SK-N-SH treated with all-trans-retinoic acid at 6 μM for 48 hours (cell line): Measurements from ENCODE around the gene SMDT1.
"Not testable (repeated sequence)": the region's sequence is repeated elsewhere in the genome, so short reads cannot be mapped to it uniquely, and the experiment has no call there.

ENCODE experiments used
- ATAC-seq: fragments of 200-7000 bp; cut with Tn5 transposase; 3 replicates; pipeline ENCODE4 v1.9.1; 2020; ENCODE audit warnings: mild to moderate bottlenecking, moderate library complexity
- ARNTL ChIP-seq: fragments of 450-650 bp; formaldehyde crosslinking; IDR thresholded peaks from 2 replicates; pipeline ENCODE4 v1.5.0; 2020; ENCODE audit warnings: low read depth, mild to moderate bottlenecking, moderate library complexity, borderline replicate concordance
- BACH2 ChIP-seq: fragments of 250-450 bp; sonication (Bioruptor Pico); IDR thresholded peaks from 2 replicates; pipeline ENCODE4 v1.9.0; 2021; ENCODE audit warnings: mild to moderate bottlenecking, borderline replicate concordance
- CSDC2 ChIP-seq: fragments of 250-450 bp; sonication (Bioruptor Pico); IDR thresholded peaks from 2 replicates; pipeline ENCODE4 v1.5.0; 2020; ENCODE audit warnings: mild to moderate bottlenecking, moderate library complexity
- ESRRG ChIP-seq: fragments of 250-450 bp; sonication (Bioruptor Pico); IDR thresholded peaks from 2 replicates; pipeline ENCODE4 v1.6.1; 2021; ENCODE audit warnings: mild to moderate bottlenecking
- GLIS3 ChIP-seq: fragments of 250-450 bp; sonication (Bioruptor Pico); IDR thresholded peaks from 2 replicates; pipeline ENCODE4 v1.5.0; 2020; ENCODE audit warnings: mild to moderate bottlenecking, moderate library complexity
- ISL1 ChIP-seq: fragments of 250-450 bp; sonication (Bioruptor Pico); IDR thresholded peaks from 2 replicates; pipeline ENCODE4 v2.1.2; 2022; ENCODE audit warnings: mild to moderate bottlenecking, moderate library complexity
- OSR1 ChIP-seq: fragments of 250-450 bp; sonication (Bioruptor Pico); IDR thresholded peaks from 2 replicates; pipeline ENCODE4 v1.8.0; 2022; ENCODE audit warnings: moderate library complexity, mild to moderate bottlenecking, inconsistent platforms
- PPARA ChIP-seq: fragments of 250-450 bp; sonication (Bioruptor Pico); IDR thresholded peaks from 2 replicates; pipeline ENCODE4 v1.5.0; 2020; ENCODE audit warnings: mild to moderate bottlenecking, borderline replicate concordance
- SNAI2 ChIP-seq: fragments of 250-450 bp; sonication (Bioruptor Pico); IDR thresholded peaks from 2 replicates; pipeline ENCODE4 v1.5.0; 2020; ENCODE audit warnings: mild to moderate bottlenecking, moderate library complexity
- TOX ChIP-seq: fragments of 250-450 bp; sonication (Bioruptor Pico); IDR thresholded peaks from 2 replicates; pipeline ENCODE4 v1.8.0; 2021; ENCODE audit warnings: mild to moderate bottlenecking, moderate library complexity, borderline replicate concordance
- ZC3H10 ChIP-seq: fragments of 250-450 bp; sonication (Bioruptor Pico); IDR thresholded peaks from 2 replicates; pipeline ENCODE4 v1.5.1; 2021; ENCODE audit warnings: mild to moderate bottlenecking, moderate library complexity
- ZFP3 ChIP-seq: fragments of 250-450 bp; sonication (Bioruptor Pico); IDR thresholded peaks from 2 replicates; pipeline ENCODE4 v1.5.0; 2020; ENCODE audit warnings: mild to moderate bottlenecking, moderate library complexity
- ZFP30 ChIP-seq: fragments of 450-650 bp; formaldehyde crosslinking; IDR thresholded peaks from 2 replicates; pipeline ENCODE4 v1.5.0; 2022; ENCODE audit warnings: mild to moderate bottlenecking, moderate library complexity
- ZNF70 ChIP-seq: fragments of 450-650 bp; formaldehyde crosslinking; IDR thresholded peaks from 2 replicates; pipeline ENCODE4 v1.5.0; 2020; ENCODE audit warnings: mild to moderate bottlenecking, moderate library complexity
- ZNF8 ChIP-seq: fragments of 450-650 bp; formaldehyde crosslinking; IDR thresholded peaks from 2 replicates; pipeline ENCODE4 v1.5.0; 2020; ENCODE audit warnings: mild to moderate bottlenecking, moderate library complexity
- TF ChIP-seq, protein P1 (sequence below): fragments of 250-450 bp; sonication (Bioruptor Pico); IDR thresholded peaks from 2 replicates; pipeline ENCODE4 v1.5.1; 2021; ENCODE audit warnings: mild to moderate bottlenecking, moderate library complexity
- TF ChIP-seq, protein P2 (sequence below): fragments of 250-450 bp; sonication (Bioruptor Pico); IDR thresholded peaks from 2 replicates; pipeline ENCODE4 v1.8.0; 2021; ENCODE audit warnings: low read depth, mild to moderate bottlenecking, moderate library complexity, borderline replicate concordance
- TF ChIP-seq, protein P3 (sequence below): fragments of 250-450 bp; sonication (Bioruptor Pico); IDR thresholded peaks from 2 replicates; pipeline ENCODE4 v1.5.0; 2020; ENCODE audit warnings: mild to moderate bottlenecking, moderate library complexity

The SMDT1 gene

DNA sequence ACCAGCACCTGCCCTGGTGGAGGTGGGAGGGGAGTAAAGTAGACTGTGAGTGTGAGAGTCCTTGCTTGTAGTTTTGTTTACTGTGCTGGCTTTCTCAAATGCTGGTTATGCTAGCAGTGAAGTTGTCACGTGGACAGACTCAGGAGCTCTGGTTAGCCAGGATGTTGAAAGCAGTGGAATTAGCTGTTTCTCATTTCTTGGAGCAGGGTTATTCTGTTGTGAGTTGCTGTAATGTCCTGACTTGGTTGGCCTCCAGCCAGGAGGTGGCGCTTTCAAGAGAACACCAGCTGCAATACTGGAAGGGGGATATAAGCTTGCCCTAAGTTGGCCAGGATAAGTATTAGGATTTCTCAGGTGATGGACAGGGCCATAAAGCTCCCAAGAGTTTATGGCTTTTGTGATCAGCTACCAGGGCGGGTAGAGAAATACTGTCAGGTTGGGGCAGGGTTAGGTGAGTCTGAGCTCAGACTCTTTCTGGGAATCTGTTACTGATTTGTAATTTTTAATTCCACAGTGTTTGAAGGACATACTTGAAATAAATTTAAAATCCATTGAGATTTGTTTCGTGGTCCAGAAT lies 37.4 kb downstream of the SMDT1 start:
- no peak for ATAC-seq
- no peak for TF ChIP-seq ZNF70 (CRISPR knock-in tag)

DNA sequence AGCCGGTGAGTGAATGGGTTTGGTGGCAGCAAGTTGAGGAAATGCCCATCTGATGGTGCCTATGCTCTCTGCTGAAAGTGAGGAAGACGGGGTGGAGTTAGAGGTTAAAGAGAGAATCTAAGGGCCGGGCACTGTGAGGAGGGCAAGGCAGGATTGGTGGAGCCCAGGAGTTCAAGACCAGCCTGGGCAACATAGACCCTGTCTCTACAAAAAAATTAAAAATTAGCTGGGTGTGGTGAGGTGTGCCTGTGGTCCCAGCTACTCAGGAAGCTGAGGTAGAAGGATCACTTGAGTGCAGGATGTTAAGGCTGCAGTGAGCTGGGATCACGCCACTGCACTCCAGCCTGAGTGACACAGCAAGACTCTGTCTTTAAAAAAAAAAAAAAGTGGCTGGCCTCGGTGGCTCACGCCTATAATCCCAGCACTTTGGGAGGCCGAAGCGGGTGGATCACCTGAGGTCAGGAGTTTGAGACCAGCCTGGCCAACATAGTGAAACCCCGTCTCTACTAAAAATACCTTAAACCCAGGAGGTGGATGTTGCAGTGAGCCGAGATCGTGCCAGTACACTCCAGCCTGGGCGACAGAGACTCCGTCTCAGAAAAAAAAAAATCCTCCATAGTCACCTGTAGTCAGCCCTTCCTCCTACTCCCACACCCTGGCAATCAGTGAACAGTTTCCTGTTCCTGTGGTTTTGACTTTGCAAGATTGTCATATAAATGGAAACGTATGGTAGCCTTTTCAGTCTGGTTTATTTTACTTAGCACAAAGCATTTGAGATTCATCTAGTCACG lies 40.9 kb downstream of the SMDT1 start:
- not testable (repeated sequence) for ATAC-seq

DNA sequence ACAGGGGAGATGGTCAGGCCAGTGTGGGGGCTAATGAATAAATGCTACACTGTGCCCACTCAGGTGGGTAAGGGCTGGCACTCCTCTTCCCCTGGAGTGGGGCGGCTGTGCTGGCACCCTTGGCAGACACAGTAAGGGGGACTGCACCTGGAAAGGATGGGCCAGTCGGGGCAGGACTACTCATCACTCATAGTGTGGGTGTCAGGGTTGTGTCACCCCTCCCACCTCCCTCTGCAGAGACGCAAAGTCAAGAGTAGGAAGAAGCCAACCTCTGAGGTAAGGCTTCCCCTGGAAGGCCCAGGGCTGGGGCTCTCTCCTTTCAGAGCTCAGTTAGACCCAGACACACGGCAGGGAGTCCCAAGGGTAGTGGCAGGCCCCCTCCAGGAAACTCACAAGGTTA lies 44.0 kb downstream of the SMDT1 start:
- not testable (repeated sequence) for ATAC-seq

DNA sequence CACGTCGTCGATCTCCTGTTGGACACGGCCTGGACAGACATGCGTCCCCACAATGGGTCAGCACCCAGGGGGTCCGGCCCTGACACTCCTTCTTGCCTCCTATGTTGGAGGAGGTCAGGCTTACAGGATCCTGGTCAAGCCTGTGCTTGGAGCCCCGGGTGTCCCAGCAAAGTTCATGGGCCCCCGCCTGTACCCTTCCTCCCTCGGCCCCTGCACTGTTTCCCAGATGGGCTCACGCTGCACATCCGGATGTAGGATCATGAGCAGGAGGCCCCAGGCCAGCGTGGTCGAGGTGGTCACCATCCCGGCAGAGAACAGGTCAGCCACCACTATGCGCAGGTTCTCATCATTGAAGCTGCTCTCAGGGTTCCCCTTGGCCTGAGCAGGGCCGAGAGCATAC lies 48.1 kb downstream of the SMDT1 start:
- TF ChIP-seq ZFP3 (CRISPR knock-in tag) (no peak), OSR1 (CRISPR knock-in tag) (no peak), TOX (CRISPR knock-in tag) (no peak), ZFP30 (CRISPR knock-in tag) (no peak), PPARA (CRISPR knock-in tag) (no peak), ARNTL (CRISPR knock-in tag) (no peak), CSDC2 (no peak), ZC3H10 (CRISPR knock-in tag) (no peak), ZNF70 (CRISPR knock-in tag) (no peak), SNAI2 (no peak), BACH2 (CRISPR knock-in tag) (no peak), ESRRG (CRISPR knock-in tag) (no peak), GLIS3 (CRISPR knock-in tag) (no peak), ZNF8 (CRISPR knock-in tag) (no peak), ISL1 (CRISPR knock-in tag) (no peak)
- TF ChIP-seq, protein P1, sequence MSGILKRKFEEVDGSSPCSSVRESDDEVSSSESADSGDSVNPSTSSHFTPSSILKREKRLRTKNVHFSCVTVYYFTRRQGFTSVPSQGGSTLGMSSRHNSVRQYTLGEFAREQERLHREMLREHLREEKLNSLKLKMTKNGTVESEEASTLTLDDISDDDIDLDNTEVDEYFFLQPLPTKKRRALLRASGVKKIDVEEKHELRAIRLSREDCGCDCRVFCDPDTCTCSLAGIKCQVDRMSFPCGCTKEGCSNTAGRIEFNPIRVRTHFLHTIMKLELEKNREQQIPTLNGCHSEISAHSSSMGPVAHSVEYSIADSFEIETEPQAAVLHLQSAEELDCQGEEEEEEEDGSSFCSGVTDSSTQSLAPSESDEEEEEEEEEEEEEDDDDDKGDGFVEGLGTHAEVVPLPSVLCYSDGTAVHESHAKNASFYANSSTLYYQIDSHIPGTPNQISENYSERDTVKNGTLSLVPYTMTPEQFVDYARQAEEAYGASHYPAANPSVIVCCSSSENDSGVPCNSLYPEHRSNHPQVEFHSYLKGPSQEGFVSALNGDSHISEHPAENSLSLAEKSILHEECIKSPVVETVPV (CRISPR knock-in tag), result no peak
- TF ChIP-seq, protein P2, sequence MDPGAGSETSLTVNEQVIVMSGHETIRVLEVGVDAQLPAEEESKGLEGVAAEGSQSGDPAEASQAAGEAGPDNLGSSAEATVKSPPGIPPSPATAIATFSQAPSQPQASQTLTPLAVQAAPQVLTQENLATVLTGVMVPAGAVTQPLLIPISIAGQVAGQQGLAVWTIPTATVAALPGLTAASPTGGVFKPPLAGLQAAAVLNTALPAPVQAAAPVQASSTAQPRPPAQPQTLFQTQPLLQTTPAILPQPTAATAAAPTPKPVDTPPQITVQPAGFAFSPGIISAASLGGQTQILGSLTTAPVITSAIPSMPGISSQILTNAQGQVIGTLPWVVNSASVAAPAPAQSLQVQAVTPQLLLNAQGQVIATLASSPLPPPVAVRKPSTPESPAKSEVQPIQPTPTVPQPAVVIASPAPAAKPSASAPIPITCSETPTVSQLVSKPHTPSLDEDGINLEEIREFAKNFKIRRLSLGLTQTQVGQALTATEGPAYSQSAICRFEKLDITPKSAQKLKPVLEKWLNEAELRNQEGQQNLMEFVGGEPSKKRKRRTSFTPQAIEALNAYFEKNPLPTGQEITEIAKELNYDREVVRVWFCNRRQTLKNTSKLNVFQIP, result no peak
- TF ChIP-seq, protein P3, sequence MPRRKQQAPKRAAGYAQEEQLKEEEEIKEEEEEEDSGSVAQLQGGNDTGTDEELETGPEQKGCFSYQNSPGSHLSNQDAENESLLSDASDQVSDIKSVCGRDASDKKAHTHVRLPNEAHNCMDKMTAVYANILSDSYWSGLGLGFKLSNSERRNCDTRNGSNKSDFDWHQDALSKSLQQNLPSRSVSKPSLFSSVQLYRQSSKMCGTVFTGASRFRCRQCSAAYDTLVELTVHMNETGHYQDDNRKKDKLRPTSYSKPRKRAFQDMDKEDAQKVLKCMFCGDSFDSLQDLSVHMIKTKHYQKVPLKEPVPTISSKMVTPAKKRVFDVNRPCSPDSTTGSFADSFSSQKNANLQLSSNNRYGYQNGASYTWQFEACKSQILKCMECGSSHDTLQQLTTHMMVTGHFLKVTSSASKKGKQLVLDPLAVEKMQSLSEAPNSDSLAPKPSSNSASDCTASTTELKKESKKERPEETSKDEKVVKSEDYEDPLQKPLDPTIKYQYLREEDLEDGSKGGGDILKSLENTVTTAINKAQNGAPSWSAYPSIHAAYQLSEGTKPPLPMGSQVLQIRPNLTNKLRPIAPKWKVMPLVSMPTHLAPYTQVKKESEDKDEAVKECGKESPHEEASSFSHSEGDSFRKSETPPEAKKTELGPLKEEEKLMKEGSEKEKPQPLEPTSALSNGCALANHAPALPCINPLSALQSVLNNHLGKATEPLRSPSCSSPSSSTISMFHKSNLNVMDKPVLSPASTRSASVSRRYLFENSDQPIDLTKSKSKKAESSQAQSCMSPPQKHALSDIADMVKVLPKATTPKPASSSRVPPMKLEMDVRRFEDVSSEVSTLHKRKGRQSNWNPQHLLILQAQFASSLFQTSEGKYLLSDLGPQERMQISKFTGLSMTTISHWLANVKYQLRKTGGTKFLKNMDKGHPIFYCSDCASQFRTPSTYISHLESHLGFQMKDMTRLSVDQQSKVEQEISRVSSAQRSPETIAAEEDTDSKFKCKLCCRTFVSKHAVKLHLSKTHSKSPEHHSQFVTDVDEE (CRISPR knock-in tag), result no peak
- no peak for ATAC-seq

DNA sequence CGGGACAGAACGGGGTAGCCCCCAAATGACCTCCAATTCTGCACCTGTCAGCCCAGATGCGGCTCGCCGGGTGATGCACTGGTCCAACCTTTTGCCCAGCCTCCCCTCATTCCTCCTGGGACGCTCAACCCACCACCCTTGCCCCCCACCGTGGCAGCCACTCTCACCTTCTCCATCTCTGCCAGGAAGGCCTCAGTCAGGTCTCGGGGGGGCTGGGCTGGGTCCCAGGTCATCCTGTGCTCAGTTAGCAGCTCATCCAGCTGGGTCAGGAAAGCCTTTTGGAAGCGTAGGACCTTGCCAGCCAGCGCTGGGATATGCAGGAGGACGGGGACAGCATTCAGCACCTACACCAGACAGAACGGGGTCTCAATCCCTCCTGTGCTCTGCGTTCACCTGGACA lies 48.5 kb downstream of the SMDT1 start:
- ATAC-seq, result not testable (repeated sequence)

DNA sequence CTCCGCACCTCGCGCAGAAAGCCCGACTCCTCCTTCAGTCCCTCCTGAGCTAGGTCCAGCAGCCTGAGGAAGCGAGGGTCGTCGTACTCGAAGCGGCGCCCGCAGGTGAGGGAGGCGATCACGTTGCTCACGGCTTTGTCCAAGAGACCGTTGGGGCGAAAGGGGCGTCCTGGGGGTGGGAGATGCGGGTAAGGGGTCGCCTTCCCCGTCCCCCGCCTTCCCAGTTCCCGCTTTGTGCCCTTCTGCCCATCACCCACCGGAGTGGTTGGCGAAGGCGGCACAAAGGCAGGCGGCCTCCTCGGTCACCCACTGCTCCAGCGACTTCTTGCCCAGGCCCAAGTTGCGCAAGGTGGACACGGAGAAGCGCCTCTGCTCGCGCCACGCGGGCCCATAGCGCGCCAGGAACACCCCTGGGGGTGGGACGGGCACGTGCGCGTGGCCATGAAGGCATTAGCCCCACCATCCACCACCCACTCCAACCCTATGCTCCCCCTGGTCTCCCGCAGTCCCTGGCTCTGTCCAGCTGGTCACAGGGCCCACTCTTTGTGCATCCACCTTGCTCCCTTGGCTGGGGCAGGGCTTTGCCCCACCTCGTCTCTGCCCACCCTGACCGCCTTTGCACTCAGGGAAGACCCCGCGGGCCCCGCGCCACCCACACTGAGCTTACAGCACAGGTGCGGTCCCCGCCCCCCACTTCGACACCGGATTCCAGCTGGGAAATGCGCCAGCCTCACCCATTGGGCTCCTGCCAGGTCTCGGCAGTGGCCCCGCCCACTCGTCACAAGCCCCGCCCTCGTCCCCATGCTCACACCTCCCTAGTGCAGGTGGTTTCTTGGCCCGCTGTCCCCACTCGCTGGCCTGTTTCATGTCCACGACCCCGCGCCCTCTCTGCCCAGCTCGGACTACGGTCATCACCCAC lies 49.5 kb downstream of the SMDT1 start:
- ATAC-seq, result not testable (repeated sequence)

DNA sequence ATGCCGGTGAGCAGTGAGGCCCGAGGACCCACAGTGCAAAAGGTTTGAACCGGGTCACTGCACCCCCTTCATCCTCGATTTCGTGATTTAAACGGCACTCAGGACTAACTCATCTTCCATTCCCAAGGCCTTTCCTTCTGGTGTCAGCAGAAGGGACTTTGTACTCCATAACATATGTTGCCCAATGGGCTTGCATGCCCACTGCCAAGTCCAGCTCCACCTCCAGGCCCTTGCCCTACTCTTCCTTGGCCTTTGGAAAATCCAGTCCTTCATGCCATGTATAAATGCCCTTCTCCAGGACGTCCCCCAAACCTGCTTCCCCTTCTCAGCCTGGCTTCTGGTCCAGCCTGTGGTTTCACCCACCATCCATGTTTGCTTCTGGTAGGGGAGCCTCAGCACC lies 50.7 kb downstream of the SMDT1 start:
- ATAC-seq, result not testable (repeated sequence)

DNA sequence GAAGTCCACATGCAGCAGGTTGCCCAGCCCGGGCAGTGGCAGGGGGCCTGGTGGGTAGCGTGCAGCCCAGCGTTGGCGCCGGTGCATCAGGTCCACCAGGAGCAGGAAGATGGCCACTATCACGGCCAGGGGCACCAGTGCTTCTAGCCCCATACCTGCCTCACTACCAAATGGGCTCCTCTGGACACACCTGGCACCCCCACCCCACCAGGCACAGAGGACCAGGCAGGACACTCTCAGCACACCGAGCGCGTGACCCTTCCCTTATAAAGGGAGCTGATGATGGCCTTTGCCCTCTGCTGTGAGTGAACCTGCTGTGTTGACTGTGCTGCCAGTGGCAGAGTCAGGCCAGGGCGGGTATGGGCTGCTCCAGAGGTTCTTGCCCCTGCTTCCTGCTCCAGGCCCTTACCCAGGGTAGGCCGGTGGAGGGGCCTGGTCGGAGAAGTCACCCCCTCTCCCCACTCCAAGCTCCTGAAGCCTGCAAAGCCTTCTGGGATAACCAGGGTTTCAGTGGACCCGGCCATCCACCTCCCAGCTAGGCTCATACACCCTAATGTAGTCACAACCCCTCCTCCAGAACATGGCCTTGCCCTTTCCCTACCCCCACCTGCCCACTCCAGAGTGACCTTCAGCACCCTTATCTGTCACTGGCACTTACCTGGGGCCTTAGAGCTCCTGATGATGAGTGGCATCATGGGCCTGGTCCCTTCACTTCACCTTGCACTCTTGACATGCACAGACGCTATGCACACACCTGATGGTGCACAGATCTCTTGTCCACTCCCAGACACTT lies 51.3 kb downstream of the SMDT1 start, which contains the start of gene CYP2D6:
TSS of gene CYP2D6 (minus strand) at position 172 of the 793 bp plus-strand sequence. CDS start at position 153, 19 bp downstream.
- ATAC-seq, result not testable (repeated sequence)
